Measurements from ENCODE around the gene GTF2H2C. TPM values are rescaled to one million over a fixed set of nuclear protein-coding genes. Genes with fewer than 3 reads are reported as not detected.

GTF2H2C gene
- total and polyA plus RNA-seq, 9 donors, result 13.7 to 40.1 (median 24.5) TPM

DNA sequence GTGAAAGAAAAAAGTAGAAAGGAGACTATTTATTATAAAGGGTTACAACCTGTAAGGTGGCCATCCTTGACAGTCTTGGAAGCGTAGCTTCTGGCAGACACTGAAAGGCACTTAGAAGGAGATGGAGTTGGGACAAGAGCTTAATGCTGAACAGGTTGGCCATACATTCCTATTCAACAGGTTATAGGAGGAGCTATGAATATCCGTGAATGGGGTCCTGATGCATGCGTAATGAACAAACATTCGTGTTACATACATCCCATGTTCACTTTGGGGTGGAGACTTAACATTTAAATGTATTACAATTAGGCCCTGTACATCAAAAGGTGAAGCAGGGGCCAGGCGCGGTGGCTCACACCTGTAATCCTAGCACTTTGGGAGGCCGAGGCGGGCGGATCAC is 33.3 kb upstream of the GTF2H2C start:
- Histone ChIP-seq H3K9me3 (no peaks in the 10 kb centered on the region), H3K36me3 (no peaks in the 10 kb centered on the region), H3K27me3 (no peaks in the 10 kb centered on the region), H3K4me1 (ENCODE audit: insufficient read depth) (no peaks in the 10 kb centered on the region), H3K27ac (no peak overlapping the region), H3K4me3 (no peak overlapping the region)
- intact Hi-C loops (cut with DNase I), result no loop called here
- WGBS, 3 donors, result 94 to 98% (median 95%) methylated on average over 9 of the region's 9 CpGs
- TF ChIP-seq, protein P1, sequence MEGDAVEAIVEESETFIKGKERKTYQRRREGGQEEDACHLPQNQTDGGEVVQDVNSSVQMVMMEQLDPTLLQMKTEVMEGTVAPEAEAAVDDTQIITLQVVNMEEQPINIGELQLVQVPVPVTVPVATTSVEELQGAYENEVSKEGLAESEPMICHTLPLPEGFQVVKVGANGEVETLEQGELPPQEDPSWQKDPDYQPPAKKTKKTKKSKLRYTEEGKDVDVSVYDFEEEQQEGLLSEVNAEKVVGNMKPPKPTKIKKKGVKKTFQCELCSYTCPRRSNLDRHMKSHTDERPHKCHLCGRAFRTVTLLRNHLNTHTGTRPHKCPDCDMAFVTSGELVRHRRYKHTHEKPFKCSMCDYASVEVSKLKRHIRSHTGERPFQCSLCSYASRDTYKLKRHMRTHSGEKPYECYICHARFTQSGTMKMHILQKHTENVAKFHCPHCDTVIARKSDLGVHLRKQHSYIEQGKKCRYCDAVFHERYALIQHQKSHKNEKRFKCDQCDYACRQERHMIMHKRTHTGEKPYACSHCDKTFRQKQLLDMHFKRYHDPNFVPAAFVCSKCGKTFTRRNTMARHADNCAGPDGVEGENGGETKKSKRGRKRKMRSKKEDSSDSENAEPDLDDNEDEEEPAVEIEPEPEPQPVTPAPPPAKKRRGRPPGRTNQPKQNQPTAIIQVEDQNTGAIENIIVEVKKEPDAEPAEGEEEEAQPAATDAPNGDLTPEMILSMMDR (IDR thresholded peaks at IDR 0.05), result no peak
- TF ChIP-seq EP300 (IDR thresholded peaks at IDR 0.05), result no peak
- TF ChIP-seq POLR2A (IDR thresholded peaks at IDR 0.05), result no peak
- DNase-seq, result no peak

DNA sequence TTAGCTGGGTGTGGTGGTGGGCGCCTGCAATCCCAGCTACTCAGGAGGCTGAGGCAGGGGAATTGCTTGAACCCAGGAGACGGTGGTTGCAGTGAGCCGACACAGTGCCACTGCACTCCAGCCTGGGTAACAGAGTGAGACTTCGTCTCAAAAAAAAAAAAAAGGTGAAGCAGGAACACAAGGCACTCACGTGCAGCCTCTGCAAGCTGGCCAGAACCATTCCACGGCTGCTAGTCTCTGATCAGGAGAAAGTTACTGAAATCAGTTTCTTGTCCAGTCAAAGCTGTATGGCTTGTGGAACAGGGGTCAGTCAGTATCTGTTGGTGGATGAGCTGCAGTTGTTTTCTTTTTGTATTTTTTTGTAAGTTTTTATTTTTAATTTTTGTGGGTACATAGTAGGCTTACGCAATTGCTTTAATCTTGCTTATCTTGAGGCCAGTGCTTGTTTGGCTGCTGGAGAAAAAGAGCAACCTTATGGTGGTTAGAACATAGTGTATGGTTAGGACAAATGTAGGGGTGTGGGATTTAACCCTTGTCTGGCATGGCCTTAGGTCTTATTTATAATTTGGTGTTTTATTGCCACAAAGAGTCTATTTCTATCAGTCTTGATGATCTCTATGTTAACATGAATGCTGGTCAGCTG is 32.7 kb upstream of the GTF2H2C start:
- Histone ChIP-seq H3K36me3 (no peaks in the 10 kb centered on the region), H3K27ac (no peak overlapping the region), H3K4me1 (ENCODE audit: insufficient read depth) (no peaks in the 10 kb centered on the region), H3K4me3 (no peak overlapping the region), H3K27me3 (no peaks in the 10 kb centered on the region), H3K9me3 (no peaks in the 10 kb centered on the region)
- no peak for TF ChIP-seq POLR2A (IDR thresholded peaks at IDR 0.05)
- no peak for TF ChIP-seq EP300 (IDR thresholded peaks at IDR 0.05)
- TF ChIP-seq, protein P1 (IDR thresholded peaks at IDR 0.05), result no peak
- WGBS, 3 donors, result 64 to 68% (median 65%) methylated on average over 7 of the region's 7 CpGs
- intact Hi-C loops (cut with DNase I), result no loop called here
- no peak for DNase-seq

DNA sequence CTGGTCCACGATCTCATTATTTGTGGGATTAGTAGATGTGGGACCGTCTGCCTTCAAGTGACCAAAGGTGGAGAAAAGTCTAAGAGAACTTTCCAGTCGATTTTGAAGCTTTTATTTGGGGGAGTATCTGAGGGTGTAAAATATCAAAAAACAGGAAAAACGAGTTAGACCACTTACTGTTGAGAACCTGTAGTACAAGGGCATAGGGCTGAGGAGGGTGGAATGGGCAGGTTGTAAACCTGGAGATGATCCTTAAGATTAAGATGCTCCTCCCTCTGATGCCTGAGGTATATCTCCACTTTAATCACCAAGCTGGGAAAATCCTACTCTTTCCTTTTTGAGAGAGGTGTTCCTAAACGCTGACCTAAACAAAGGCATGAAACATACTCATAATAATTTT is 32.0 kb upstream of the GTF2H2C start:
- TF ChIP-seq POLR2A (IDR thresholded peaks at IDR 0.05) (no peak), EP300 (IDR thresholded peaks at IDR 0.05) (no peak)
- TF ChIP-seq, protein P1 (IDR thresholded peaks at IDR 0.05), result no peak
- no peaks in the 10 kb centered on the region for H3K27me3 ChIP-seq
- no peak overlapping the region for H3K4me3 ChIP-seq
- intact Hi-C loops (cut with DNase I), result no loop called here
- no peak for DNase-seq
- no peaks in the 10 kb centered on the region for H3K4me1 ChIP-seq (ENCODE audit: insufficient read depth)
- WGBS, 3 donors, result 56 to 59% (median 58%) methylated on average over 5 of the region's 5 CpGs
- H3K9me3 ChIP-seq, result no peaks in the 10 kb centered on the region
- H3K36me3 ChIP-seq, result no peaks in the 10 kb centered on the region
- no peak overlapping the region for H3K27ac ChIP-seq

DNA sequence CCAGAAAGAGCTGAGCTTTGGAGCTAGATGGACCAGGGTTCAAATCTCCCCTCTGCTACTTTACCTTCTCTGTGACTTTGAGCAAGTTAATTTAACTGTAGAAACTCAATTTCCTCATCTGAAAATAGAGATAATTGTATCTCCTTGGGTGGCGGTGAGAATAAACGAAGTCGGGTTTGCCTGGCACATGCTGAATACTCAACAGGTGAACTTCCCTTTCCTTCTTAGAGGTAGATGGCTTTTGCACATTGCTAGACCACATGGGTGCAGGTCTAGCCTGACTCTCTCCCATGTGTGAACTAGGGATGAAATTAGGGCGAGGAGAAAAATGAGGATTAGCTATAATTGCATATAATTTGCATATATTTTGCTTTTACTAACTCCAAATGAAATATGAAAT is 31.4 kb upstream of the GTF2H2C start:
- intact Hi-C loops (cut with DNase I), result no loop called here
- TF ChIP-seq EP300 (IDR thresholded peaks at IDR 0.05) (no peak), POLR2A (IDR thresholded peaks at IDR 0.05) (no peak)
- TF ChIP-seq, protein P1 (IDR thresholded peaks at IDR 0.05), result no peak
- Histone ChIP-seq H3K9me3 (no peaks in the 10 kb centered on the region), H3K27ac (no peak overlapping the region), H3K4me3 (no peak overlapping the region), H3K36me3 (no peaks in the 10 kb centered on the region), H3K4me1 (ENCODE audit: insufficient read depth) (no peaks in the 10 kb centered on the region), H3K27me3 (no peaks in the 10 kb centered on the region)
- WGBS, 3 donors, result 84 to 90% (median 85%) methylated on average over 4 of the region's 4 CpGs
- DNase-seq, result no peak
